Tibial artery (tissue), 4 donors: ENCODE data around the gene LRRTM4.

Source experiments
- DNase-seq, 2 donors: peaks; one replicate each; pipeline ENCODE4 v3.0.0-alpha.2; 2019
- H3K27ac ChIP-seq, 2 donors: fragments of 200-600 bp; sonication (generic) in 1 of 2; 1 replicate in 1 of 2; 2 replicates in 1 of 2; pipeline ENCODE4 v1.5.1; 2018 to 2019; ENCODE audit warnings: mild to moderate bottlenecking in 1 of 2
- H3K27me3 ChIP-seq, 2 donors: fragments of 200-600 bp; sonication (generic) in 1 of 2; one replicate each; pipeline versions ENCODE4 v1.5.1 to v1.6.0; 2016 to 2019
- H3K36me3 ChIP-seq, 3 donors: fragments of 200-600 bp; sonication (generic) in 2 of 3; one replicate each; pipeline ENCODE4 v1.5.1; 2016 to 2019; ENCODE audit warnings: mild to moderate bottlenecking in 2 of 3
- H3K4me1 ChIP-seq, 4 donors: fragments of 200-600 bp; sonication (generic) in 2 of 4; 1 replicate in 3 of 4; 2 replicates in 1 of 4; pipeline ENCODE4 v1.5.1; 2016 to 2019
- H3K4me3 ChIP-seq, 2 donors: fragments of 200-600 bp; sonication (generic) in 1 of 2; 1 replicate in 1 of 2; 2 replicates in 1 of 2; pipeline ENCODE4 v1.5.1; 2018 to 2019; ENCODE audit warnings: mild to moderate bottlenecking in 2 of 2
- H3K9me3 ChIP-seq, 3 donors: fragments of 200-600 bp; sonication (generic) in 1 of 3; one replicate each; pipeline ENCODE4 v1.5.1; 2016 to 2019
- CTCF ChIP-seq, 2 experiments: fragments of 200-600 bp in 1 of 2; fragments of 450-650 bp in 1 of 2; IDR thresholded peaks; one replicate each; pipeline ENCODE4 v1.5.1; 2017 to 2019; ENCODE audit warnings: antibody characterized with exemption in 2 of 2, mild to moderate bottlenecking in 1 of 2, moderate library complexity in 1 of 2
- intact Hi-C: fragments of 100-400 bp; cut with DNase I; formaldehyde crosslinking; loops from one replicate; pipeline ENCODE4 v1.15.0; 2023; ENCODE audit warnings: low total_unique reads

Gene LRRTM4

GRCh38 chr2:77210725-77211124 lies 311.5 kb downstream of the LRRTM4 start:
- no peaks in the 10 kb centered on the region for H3K27me3 ChIP-seq
- no peak for TF ChIP-seq CTCF (IDR thresholded peaks at IDR 0.05)

GRCh38 chr2:77207331-77207730 lies 314.8 kb downstream of the LRRTM4 start:
- TF ChIP-seq CTCF (IDR thresholded peaks at IDR 0.05): no peak
- H3K4me1 ChIP-seq: no peaks in the 10 kb centered on the region
- intact Hi-C loops: no loop called here

More at GRCh38 chr2:77210725-77211124, 311.5 kb downstream of the LRRTM4 start:
- Histone ChIP-seq H3K4me3 (no peak overlapping the region), H3K9me3 (no peaks in the 10 kb centered on the region), H3K36me3 (no peaks in the 10 kb centered on the region), H3K4me1 (no peaks in the 10 kb centered on the region), H3K27ac (no peak overlapping the region)
- DNase-seq: no peak
- intact Hi-C loops: no loop called here

GRCh38 chr2:77201755-77202154 lies 320.4 kb downstream of the LRRTM4 start:
- TF ChIP-seq CTCF (IDR thresholded peaks at IDR 0.05): no peak
- intact Hi-C loops: no loop called here
- H3K27ac ChIP-seq: no peak overlapping the region
- DNase-seq: no peak
- H3K36me3 ChIP-seq: no peaks in the 10 kb centered on the region
- no peaks in the 10 kb centered on the region for H3K27me3 ChIP-seq
- no peaks in the 10 kb centered on the region for H3K4me1 ChIP-seq
- no peaks in the 10 kb centered on the region for H3K9me3 ChIP-seq
- H3K4me3 ChIP-seq: no peak overlapping the region

More at GRCh38 chr2:77207331-77207730, 314.8 kb downstream of the LRRTM4 start:
- Histone ChIP-seq H3K27ac (no peak overlapping the region), H3K9me3 (no peaks in the 10 kb centered on the region), H3K27me3 (no peaks in the 10 kb centered on the region), H3K4me3 (no peak overlapping the region), H3K36me3 (no peaks in the 10 kb centered on the region)
- no peak for DNase-seq

GRCh38 chr2:77199411-77199810 lies 322.8 kb downstream of the LRRTM4 start:
- no peaks in the 10 kb centered on the region for H3K36me3 ChIP-seq
- no peaks in the 10 kb centered on the region for H3K27me3 ChIP-seq
- H3K4me1 ChIP-seq: no peaks in the 10 kb centered on the region
- TF ChIP-seq CTCF (IDR thresholded peaks at IDR 0.05): no peak
- no peak overlapping the region for H3K4me3 ChIP-seq
- no peaks in the 10 kb centered on the region for H3K9me3 ChIP-seq
- DNase-seq: no peak
- H3K27ac ChIP-seq: no peak overlapping the region
- intact Hi-C loops: no loop called here

- intact Hi-C loops: no loop called here
- no peak for TF ChIP-seq CTCF (IDR thresholded peaks at IDR 0.05)
- no peak for DNase-seq
- Histone ChIP-seq H3K4me1 (no peaks in the 10 kb centered on the region), H3K27me3 (no peaks in the 10 kb centered on the region), H3K9me3 (no peaks in the 10 kb centered on the region), H3K27ac (no peak overlapping the region), H3K36me3 (no peaks in the 10 kb centered on the region), H3K4me3 (no peak overlapping the region)
These were observed 328.2 kb downstream of the LRRTM4 start for GRCh38 chr2:77193858-77194448.

GRCh38 chr2:77192811-77193289 lies 329.3 kb downstream of the LRRTM4 start:
- TF ChIP-seq CTCF (IDR thresholded peaks at IDR 0.05): no peak
- H3K9me3 ChIP-seq: no peaks in the 10 kb centered on the region
- no peaks in the 10 kb centered on the region for H3K36me3 ChIP-seq
- intact Hi-C loops: no loop called here
- no peak overlapping the region for H3K4me3 ChIP-seq
- no peaks in the 10 kb centered on the region for H3K4me1 ChIP-seq
- no peak for DNase-seq
- H3K27me3 ChIP-seq: no peaks in the 10 kb centered on the region
- H3K27ac ChIP-seq: no peak overlapping the region
